Panc1 (cell line): ENCODE data around the gene TLE7. TPM values are rescaled to one million over a fixed set of nuclear protein-coding genes. Genes with fewer than 3 reads are reported as not detected.

ENCODE experiments used
- ATAC-seq: fragments of 200-7000 bp; cut with Tn5 transposase; 2 replicates; pipeline ENCODE4 v1.9.1; 2020; ENCODE audit warnings: mild to moderate bottlenecking, moderate library complexity
- BruUV-seq: library from RNA; stranded (reverse); fragments of 400-500 nt; replicated peaks from 2 replicates; lab custom pipeline; 2021; lab: Mats Ljungman, UMichigan
- CTCF ChIA-PET: fragments of 300-600 bp; sonication (Branson Sonifier 250); formaldehyde crosslinking; loops from one replicate; lab custom pipeline; 2022; ENCODE audit warnings: antibody characterized with exemption; lab: Charles Lee
- POLR2A ChIA-PET: fragments of 300-600 bp; sonication (Branson Sonifier 250); formaldehyde crosslinking; loops from one replicate; lab custom pipeline; 2022; ENCODE audit warnings: antibody characterized with exemption; lab: Charles Lee
- DNase-seq: peaks from one replicate; pipeline ENCODE4 v3.0.0-alpha.2; 2010; ENCODE audit warnings: low read depth, low spot score
- H3K27ac ChIP-seq: 2 replicates; pipeline ENCODE4 v1.5.1; 2011; ENCODE audit warnings: mild to moderate bottlenecking, low read length, inconsistent platforms
- H3K27me3 ChIP-seq: fragments of 200-500 bp; sonication (Bioruptor generic); 2 replicates; pipeline ENCODE4 v1.6.0; 2014; ENCODE audit warnings: low read length, inconsistent platforms; ENCODE audit not compliant: control insufficient read depth, insufficient read depth
- H3K36me3 ChIP-seq: fragments of 200-500 bp; sonication (Bioruptor generic); 2 replicates; pipeline ENCODE4 v1.5.1; 2014; ENCODE audit warnings: inconsistent platforms, mild to moderate bottlenecking, low read length, moderate library complexity; ENCODE audit not compliant: control insufficient read depth, insufficient read depth
- H3K4me1 ChIP-seq: 2 replicates; pipeline ENCODE4 v1.5.1; 2011; ENCODE audit warnings: inconsistent platforms, mild to moderate bottlenecking, low read length, moderate library complexity; ENCODE audit not compliant: control insufficient read depth, insufficient read depth
- H3K4me3 ChIP-seq, 2 experiments: 2 replicates each; pipeline ENCODE4 v1.5.1; 2011 to 2012; ENCODE audit warnings: low read depth in 2 of 2, low read length in 2 of 2, mild to moderate bottlenecking in 2 of 2, inconsistent platforms in 1 of 2, moderate library complexity in 1 of 2
- H3K9me3 ChIP-seq: fragments of 200-500 bp; sonication (Bioruptor generic); 2 replicates; pipeline ENCODE4 v1.5.1; 2014; ENCODE audit warnings: low read depth, mild to moderate bottlenecking, inconsistent platforms, low read length, moderate library complexity; ENCODE audit not compliant: control insufficient read depth, insufficient read depth
- CTCF ChIP-seq: fragments of 450-650 bp; IDR thresholded peaks from 2 replicates; pipeline ENCODE4 v1.5.1; 2017; ENCODE audit warnings: mild to moderate bottlenecking
- POLR2AphosphoS5 ChIP-seq: IDR thresholded peaks from 2 replicates; pipeline ENCODE4 v1.6.1; 2012; ENCODE audit warnings: mild to moderate bottlenecking, low read depth, low read length, moderate library complexity
- REST ChIP-seq, 2 experiments: IDR thresholded peaks; 2 replicates each; pipeline ENCODE4 v1.6.1; 2011 to 2012; ENCODE audit warnings: low read depth in 2 of 2, control low read depth in 1 of 2, low read length in 1 of 2, mild to moderate bottlenecking in 1 of 2, moderate library complexity in 1 of 2; ENCODE audit not compliant: insufficient read depth in 1 of 2
- SIN3A ChIP-seq: IDR thresholded peaks from 2 replicates; pipeline ENCODE4 v1.6.1; 2012; ENCODE audit warnings: low read depth, mild to moderate bottlenecking, low read length, moderate library complexity, borderline replicate concordance; ENCODE audit not compliant: insufficient read depth
- TCF7L2 ChIP-seq: IDR thresholded peaks from 2 replicates; pipeline ENCODE4 v1.6.1; 2011; ENCODE audit warnings: mild to moderate bottlenecking, low read depth, low read length, inconsistent platforms
- in situ Hi-C: cut with HindIII; loops from 2 replicates; pipeline ENCODE4 v1.10.0; 2016; ENCODE audit warnings: low sequenced_read_pairs, low pct_unique_long_range_greater_than_20kb
- intact Hi-C: fragments of 100-400 bp; cut with micrococcal nuclease; formaldehyde crosslinking; loops from one replicate; pipeline ENCODE4 v1.10.0; 2022; ENCODE audit not compliant: unreplicated experiment
- total RNA-seq: library from RNA; stranded (reverse); gene quantifications from one replicate; pipeline ENCODE4 v1.2.1, GENCODE V29; 2021; ENCODE audit not compliant: unreplicated experiment

Gene TLE7
- total RNA-seq, 1 experiment from 2014 or later, result not detected

DNA sequence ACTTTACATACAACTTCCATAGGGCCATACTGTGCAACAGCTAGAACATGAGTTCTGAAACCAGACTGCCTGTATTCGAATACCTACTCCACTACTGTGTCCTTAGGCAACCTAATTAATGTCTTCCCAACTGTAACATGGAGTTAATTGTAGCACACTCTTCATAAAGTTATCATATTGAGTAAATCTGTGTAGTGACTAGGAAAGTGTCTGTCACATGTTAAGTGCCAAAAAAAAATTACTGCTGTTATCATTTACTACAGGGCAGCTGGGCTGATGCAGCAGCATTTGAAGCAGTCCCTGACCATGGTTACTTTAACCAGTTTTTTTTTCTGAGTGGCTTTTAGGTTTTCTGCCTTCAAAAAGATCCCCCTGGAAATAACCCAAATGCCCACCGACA is 31.1 kb upstream of the TLE7 start:
- H3K4me3 ChIP-seq, result no peak overlapping the region
- H3K27ac ChIP-seq, result no peak overlapping the region
- intact Hi-C loops, result no loop called here
- no peak for DNase-seq
- H3K9me3 ChIP-seq, result peaks cover 6% of the 10 kb centered on the region; the same call in 1 of the 2 replicates
- in situ Hi-C loops, result no loop called here
- no peak for ATAC-seq
- no TSS peak for BruUV-seq
- H3K4me1 ChIP-seq, result no peaks in the 10 kb centered on the region
- no peaks in the 10 kb centered on the region for H3K27me3 ChIP-seq
- ChIA-PET POLR2A (no interaction called here), CTCF (no interaction called here)
- no peak for TF ChIP-seq CTCF
- no peaks in the 10 kb centered on the region; the same call in 1 of the 2 replicates for H3K36me3 ChIP-seq

GRCh38 chr16:71472051-71472450 is 30.2 kb upstream of the TLE7 start:
- no peak for DNase-seq
- ATAC-seq, result no peak
- in situ Hi-C loops, result no loop called here

More at GRCh38 chr16:71472051-71472450, 30.2 kb upstream of the TLE7 start:
- Histone ChIP-seq H3K4me3 (no peak overlapping the region), H3K27ac (no peak overlapping the region), H3K4me1 (no peaks in the 10 kb centered on the region), H3K9me3 (peaks cover 6% of the 10 kb centered on the region; the same call in 1 of the 2 replicates), H3K27me3 (no peaks in the 10 kb centered on the region), H3K36me3 (no peaks in the 10 kb centered on the region)
- POLR2A ChIA-PET, result interaction anchor here (0.6 kb wide), 1 partner anchor 12 kb away, joined by 4 read pairs; no protein-coding TSS in a partner anchor
- intact Hi-C loops, result no loop called here
- TF ChIP-seq TCF7L2 (no peak), REST (IDR thresholded peaks at IDR 0.05; ENCODE audit: insufficient read depth in 1 of 2, low read depth in 2 of 2, low read length in 1 of 2) (no peak), POLR2AphosphoS5 (no peak), SIN3A (no peak), CTCF (no peak)
- CTCF ChIA-PET, result no interaction called here
- BruUV-seq, result no TSS peak
